Measurements from ENCODE around the gene MSH5.
"Not testable (repeated sequence)": the region's sequence is repeated elsewhere in the genome, so short reads cannot be mapped to it uniquely, and the experiment has no call there.

Gene MSH5

DNA sequence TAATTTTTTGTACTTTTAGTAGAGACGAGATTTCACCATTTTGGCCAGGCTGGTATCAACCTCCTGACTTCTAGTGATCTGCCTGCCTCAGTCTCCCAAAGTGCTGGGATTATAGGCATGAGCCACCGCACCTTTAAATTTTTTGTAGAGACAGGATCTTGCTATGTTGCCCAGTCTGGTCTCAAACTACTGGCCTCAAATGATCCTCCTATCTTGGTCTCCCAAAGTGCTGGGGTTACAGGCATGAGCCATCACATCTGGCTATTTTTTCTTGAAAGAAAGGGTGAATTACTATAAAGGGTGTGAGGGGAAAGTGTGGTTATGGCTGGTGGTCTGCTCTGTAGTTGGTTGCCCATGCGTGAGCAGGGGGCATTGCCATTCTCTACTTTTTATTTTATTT is 31.6 kb upstream of the MSH5 start:
- Histone ChIP-seq H3K27me3 (ENCODE audit: low read length) (no peaks in the 10 kb centered on the region), H3K79me2 (ENCODE audit: insufficient read depth, low read length) (no peaks in the 10 kb centered on the region), H3K9ac (ENCODE audit: low read length) (no peak overlapping the region), H3K9me2 (replicated peaks; ENCODE audit: insufficient read depth, low read length) (no peaks in the 10 kb centered on the region), H3K36me3 (ENCODE audit: low read length) (no peaks in the 10 kb centered on the region), H2AFZ (ENCODE audit: low read depth, low read length, severe bottlenecking) (no peak overlapping the region), H3K27ac (ENCODE audit: low read depth, low read length) (no peak overlapping the region), H3K4me3 (ENCODE audit: insufficient read depth, low read length, poor library complexity, severe bottlenecking) (no peak overlapping the region), H3K9me3 (ENCODE audit: insufficient read depth, low read length) (no peaks in the 10 kb centered on the region), H4K20me1 (ENCODE audit: low read depth, low read length) (no peaks in the 10 kb centered on the region), H3F3A (ENCODE audit: insufficient read depth) (peaks cover 6% of the 10 kb centered on the region), H3K4me2 (ENCODE audit: low read depth, low read length, poor library complexity, severe bottlenecking) (no peak overlapping the region)
- no peak for TF ChIP-seq CTCF (IDR thresholded peaks at IDR 0.05; ENCODE audit: insufficient read depth, low read length, poor library complexity, severe bottlenecking)
- no peak for TF ChIP-seq EZH2phosphoT487 (conservative IDR thresholded peaks at IDR 0.05; ENCODE audit: low read length)

DNA sequence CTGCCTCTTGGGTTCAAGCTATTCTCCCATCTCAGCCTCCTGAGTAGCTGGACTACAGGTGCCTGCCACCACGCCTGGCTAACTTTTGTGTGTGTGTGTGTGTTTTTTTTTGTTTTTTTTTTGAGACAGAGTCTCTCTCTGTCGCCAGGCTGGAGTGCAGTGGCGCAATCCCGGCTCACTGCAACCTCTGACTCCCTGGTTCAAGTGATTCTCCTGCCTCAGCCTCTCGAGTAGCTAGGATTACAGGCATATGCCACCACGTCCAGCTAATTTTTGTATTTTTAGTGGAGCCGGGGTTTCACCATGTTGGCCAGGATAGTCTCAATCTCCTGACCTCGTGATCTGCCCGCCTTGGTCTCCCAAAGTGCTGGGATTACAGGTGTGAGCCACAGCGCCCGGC is 30.6 kb upstream of the MSH5 start:
- not testable (repeated sequence) for H2AFZ ChIP-seq (ENCODE audit: low read depth, low read length, severe bottlenecking); H3F3A ChIP-seq (ENCODE audit: insufficient read depth); H3K27ac ChIP-seq (ENCODE audit: low read depth, low read length); H3K9me2 ChIP-seq (replicated peaks; ENCODE audit: insufficient read depth, low read length); H3K27me3 ChIP-seq (ENCODE audit: low read length); H3K9me3 ChIP-seq (ENCODE audit: insufficient read depth, low read length); H3K4me2 ChIP-seq (ENCODE audit: low read depth, low read length, poor library complexity, severe bottlenecking); H3K36me3 ChIP-seq (ENCODE audit: low read length); H4K20me1 ChIP-seq (ENCODE audit: low read depth, low read length); H3K4me3 ChIP-seq (ENCODE audit: insufficient read depth, low read length, poor library complexity, severe bottlenecking); H3K9ac ChIP-seq (ENCODE audit: low read length); H3K79me2 ChIP-seq (ENCODE audit: insufficient read depth, low read length)

DNA sequence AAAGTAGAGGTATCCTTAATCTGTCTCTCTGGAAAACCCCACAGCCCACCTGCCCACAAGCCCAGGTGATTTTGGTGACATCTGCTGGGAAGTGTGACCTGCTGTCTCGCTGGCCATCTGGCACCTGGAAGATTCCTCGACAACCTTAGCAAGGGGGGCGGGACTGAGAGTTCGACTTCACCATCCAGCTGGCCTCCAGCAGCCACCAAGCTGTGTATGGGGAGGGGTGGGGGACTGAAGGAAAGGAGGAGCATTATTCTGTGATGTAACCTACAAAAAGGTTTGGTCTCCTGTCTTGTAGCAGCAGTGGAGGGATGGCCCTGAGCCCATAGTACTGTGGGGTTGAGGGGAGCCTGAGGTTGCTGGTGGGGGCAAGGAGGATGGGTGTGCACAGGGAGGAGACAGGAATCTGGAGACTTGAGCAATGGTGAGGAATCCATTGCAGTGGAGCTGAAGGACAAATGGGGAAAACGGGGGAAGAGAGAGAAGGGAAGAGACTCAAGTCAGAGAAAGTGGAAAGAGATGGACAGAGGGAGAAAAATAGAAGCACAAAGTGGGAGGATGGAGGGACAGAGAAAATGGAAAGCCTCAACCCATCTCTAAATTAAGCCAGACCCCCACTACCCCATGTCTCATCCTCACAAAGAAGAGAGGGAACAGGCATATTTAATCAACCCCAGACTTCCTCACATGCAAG is 29.1 kb upstream of the MSH5 start:
- Histone ChIP-seq H3K4me3 (ENCODE audit: insufficient read depth, low read length, poor library complexity, severe bottlenecking) (no peak overlapping the region), H3F3A (ENCODE audit: insufficient read depth) (no peaks in the 10 kb centered on the region), H3K27me3 (ENCODE audit: low read length) (no peaks in the 10 kb centered on the region), H3K79me2 (ENCODE audit: insufficient read depth, low read length) (no peaks in the 10 kb centered on the region), H4K20me1 (ENCODE audit: low read depth, low read length) (no peaks in the 10 kb centered on the region), H3K9ac (ENCODE audit: low read length) (no peak overlapping the region), H3K9me2 (replicated peaks; ENCODE audit: insufficient read depth, low read length) (no peaks in the 10 kb centered on the region), H3K4me2 (ENCODE audit: low read depth, low read length, poor library complexity, severe bottlenecking) (no peak overlapping the region), H2AFZ (ENCODE audit: low read depth, low read length, severe bottlenecking) (no peak overlapping the region), H3K36me3 (ENCODE audit: low read length) (no peaks in the 10 kb centered on the region), H3K27ac (ENCODE audit: low read depth, low read length) (no peak overlapping the region), H3K9me3 (ENCODE audit: insufficient read depth, low read length) (no peaks in the 10 kb centered on the region)
- TF ChIP-seq CTCF (IDR thresholded peaks at IDR 0.05; ENCODE audit: insufficient read depth, low read length, poor library complexity, severe bottlenecking) (no peak), EZH2phosphoT487 (conservative IDR thresholded peaks at IDR 0.05; ENCODE audit: low read length) (no peak)

- no peaks in the 10 kb centered on the region for H3K79me2 ChIP-seq (ENCODE audit: insufficient read depth, low read length)
- H3K9ac ChIP-seq (ENCODE audit: low read length) = no peak overlapping the region
- no peak overlapping the region for H3K27ac ChIP-seq (ENCODE audit: low read depth, low read length)
- no peaks in the 10 kb centered on the region for H3K27me3 ChIP-seq (ENCODE audit: low read length)
- no peaks in the 10 kb centered on the region for H3F3A ChIP-seq (ENCODE audit: insufficient read depth)
- H2AFZ ChIP-seq (ENCODE audit: low read depth, low read length, severe bottlenecking) = no peak overlapping the region
- no peaks in the 10 kb centered on the region for H4K20me1 ChIP-seq (ENCODE audit: low read depth, low read length)
- H3K9me3 ChIP-seq (ENCODE audit: insufficient read depth, low read length) = no peaks in the 10 kb centered on the region
- no peaks in the 10 kb centered on the region for H3K9me2 ChIP-seq (replicated peaks; ENCODE audit: insufficient read depth, low read length)
- no peak overlapping the region for H3K4me3 ChIP-seq (ENCODE audit: insufficient read depth, low read length, poor library complexity, severe bottlenecking)
- no peaks in the 10 kb centered on the region for H3K36me3 ChIP-seq (ENCODE audit: low read length)
- H3K4me2 ChIP-seq (ENCODE audit: low read depth, low read length, poor library complexity, severe bottlenecking) = no peak overlapping the region
- no peak for TF ChIP-seq CTCF (IDR thresholded peaks at IDR 0.05; ENCODE audit: insufficient read depth, low read length, poor library complexity, severe bottlenecking)
- no peak for TF ChIP-seq EZH2phosphoT487 (conservative IDR thresholded peaks at IDR 0.05; ENCODE audit: low read length)
Measured at GRCh38 chr6:31711233-31711632, 28.6 kb upstream of the MSH5 start.

All from SU-DHL-6 (cell line).